Activated CD8-positive, alpha-beta T cell treated with anti-CD3 and anti-CD28 coated beads for 36 hours (primary cell): Measurements from ENCODE around the gene MAS1. TPM values are rescaled to one million over a fixed set of nuclear protein-coding genes. Genes with fewer than 3 reads are reported as not detected.
"Not testable (repeated sequence)": the region's sequence is repeated elsewhere in the genome, so short reads cannot be mapped to it uniquely, and the experiment has no call there.

Experiments used
- ATAC-seq: fragments of 200-7000 bp; cut with Tn5 transposase; one replicate; pipeline ENCODE4 v1.10.0; 2021; ENCODE audit warnings: mild to moderate bottlenecking, moderate library complexity
- CTCF ChIA-PET: fragments of 350-600 bp; sonication (Branson Sonifier 250); formaldehyde crosslinking; loops from one replicate; lab custom pipeline; 2021; ENCODE audit warnings: antibody characterized with exemption; lab: Charles Lee
- POLR2A ChIA-PET: fragments of 350-600 bp; sonication (Branson Sonifier 250); formaldehyde crosslinking; loops from one replicate; lab custom pipeline; 2021; ENCODE audit warnings: antibody characterized with exemption; lab: Charles Lee
- DNase-seq: peaks from one replicate; pipeline ENCODE4 v3.0.0-alpha.2; 2020
- H3K27ac Mint-ChIP-seq: one replicate; pipeline ENCODE4 v1.8.0; 2021; ENCODE audit warnings: mild to moderate bottlenecking, mixed read lengths
- H3K27me3 Mint-ChIP-seq: one replicate; pipeline ENCODE4 v1.8.0; 2021; ENCODE audit warnings: mixed read lengths
- H3K36me3 Mint-ChIP-seq: one replicate; pipeline ENCODE4 v1.8.0; 2021; ENCODE audit warnings: low read depth, mixed read lengths
- H3K4me1 Mint-ChIP-seq: one replicate; pipeline ENCODE4 v1.8.0; 2021; ENCODE audit warnings: low read depth, mixed read lengths
- H3K4me3 Mint-ChIP-seq: one replicate; pipeline ENCODE4 v1.8.0; 2021; ENCODE audit warnings: mild to moderate bottlenecking, moderate library complexity, mixed read lengths
- H3K9me3 Mint-ChIP-seq: one replicate; pipeline ENCODE4 v1.8.0; 2021; ENCODE audit warnings: mixed read lengths
- intact Hi-C: fragments of 100-400 bp; cut with micrococcal nuclease; formaldehyde crosslinking; loops from one replicate; pipeline ENCODE4 v1.10.0; 2022
- total RNA-seq, 2 experiments: library from RNA; stranded (reverse); gene quantifications; one replicate each; pipeline ENCODE4 v1.2.3, GENCODE V29; 2021
- TF ChIP-seq, protein P1 (sequence below): fragments of 200-600 bp; IDR thresholded peaks from one replicate; pipeline ENCODE4 v1.8.0; 2022; ENCODE audit warnings: antibody characterized with exemption, mild to moderate bottlenecking

The MAS1 gene
- total RNA-seq, result not detected

- Mint-ChIP-seq H3K27ac (no peak within 1 kb of the TSS), H3K36me3 (no peaks in the 10 kb centered on the region), H3K27me3 (peaks cover 23% of the 10 kb centered on the region), H3K9me3 (no peaks in the 10 kb centered on the region), H3K4me1 (no peaks in the 10 kb centered on the region), H3K4me3 (no peak within 1 kb of the TSS)
- TF ChIP-seq, protein P1, sequence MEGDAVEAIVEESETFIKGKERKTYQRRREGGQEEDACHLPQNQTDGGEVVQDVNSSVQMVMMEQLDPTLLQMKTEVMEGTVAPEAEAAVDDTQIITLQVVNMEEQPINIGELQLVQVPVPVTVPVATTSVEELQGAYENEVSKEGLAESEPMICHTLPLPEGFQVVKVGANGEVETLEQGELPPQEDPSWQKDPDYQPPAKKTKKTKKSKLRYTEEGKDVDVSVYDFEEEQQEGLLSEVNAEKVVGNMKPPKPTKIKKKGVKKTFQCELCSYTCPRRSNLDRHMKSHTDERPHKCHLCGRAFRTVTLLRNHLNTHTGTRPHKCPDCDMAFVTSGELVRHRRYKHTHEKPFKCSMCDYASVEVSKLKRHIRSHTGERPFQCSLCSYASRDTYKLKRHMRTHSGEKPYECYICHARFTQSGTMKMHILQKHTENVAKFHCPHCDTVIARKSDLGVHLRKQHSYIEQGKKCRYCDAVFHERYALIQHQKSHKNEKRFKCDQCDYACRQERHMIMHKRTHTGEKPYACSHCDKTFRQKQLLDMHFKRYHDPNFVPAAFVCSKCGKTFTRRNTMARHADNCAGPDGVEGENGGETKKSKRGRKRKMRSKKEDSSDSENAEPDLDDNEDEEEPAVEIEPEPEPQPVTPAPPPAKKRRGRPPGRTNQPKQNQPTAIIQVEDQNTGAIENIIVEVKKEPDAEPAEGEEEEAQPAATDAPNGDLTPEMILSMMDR, result no peak
- intact Hi-C loops, result no loop called here
- POLR2A ChIA-PET, result no interaction called here
- CTCF ChIA-PET, result interaction anchor here (1.8 kb wide), 1 partner anchor 39 kb away, joined by 5 read pairs; no protein-coding TSS in a partner anchor
- DNase-seq (no peak), ATAC-seq (no peak)
Observed at GRCh38 chr6:159890792-159891191, at the start of gene MAS1. Gene MAS1 (plus strand): TSS chr6:159890988. CDS start chr6:159906956, 15,968 bp downstream.

GRCh38 chr6:159842035-159842434 lies 48.8 kb upstream of the MAS1 start:
- no peak overlapping the region for H3K4me3 Mint-ChIP-seq
- H3K27me3 Mint-ChIP-seq, result no peaks in the 10 kb centered on the region
- no peak overlapping the region for H3K27ac Mint-ChIP-seq
- ATAC-seq (no peak), DNase-seq (no peak)
- H3K4me1 Mint-ChIP-seq, result peaks cover 8% of the 10 kb centered on the region
- no peaks in the 10 kb centered on the region for H3K9me3 Mint-ChIP-seq
- no peaks in the 10 kb centered on the region for H3K36me3 Mint-ChIP-seq
- TF ChIP-seq, protein P1, result peak; percentile 20
- intact Hi-C loops, result no loop called here
- POLR2A ChIA-PET, result no interaction called here
- CTCF ChIA-PET, result no interaction called here

DNA sequence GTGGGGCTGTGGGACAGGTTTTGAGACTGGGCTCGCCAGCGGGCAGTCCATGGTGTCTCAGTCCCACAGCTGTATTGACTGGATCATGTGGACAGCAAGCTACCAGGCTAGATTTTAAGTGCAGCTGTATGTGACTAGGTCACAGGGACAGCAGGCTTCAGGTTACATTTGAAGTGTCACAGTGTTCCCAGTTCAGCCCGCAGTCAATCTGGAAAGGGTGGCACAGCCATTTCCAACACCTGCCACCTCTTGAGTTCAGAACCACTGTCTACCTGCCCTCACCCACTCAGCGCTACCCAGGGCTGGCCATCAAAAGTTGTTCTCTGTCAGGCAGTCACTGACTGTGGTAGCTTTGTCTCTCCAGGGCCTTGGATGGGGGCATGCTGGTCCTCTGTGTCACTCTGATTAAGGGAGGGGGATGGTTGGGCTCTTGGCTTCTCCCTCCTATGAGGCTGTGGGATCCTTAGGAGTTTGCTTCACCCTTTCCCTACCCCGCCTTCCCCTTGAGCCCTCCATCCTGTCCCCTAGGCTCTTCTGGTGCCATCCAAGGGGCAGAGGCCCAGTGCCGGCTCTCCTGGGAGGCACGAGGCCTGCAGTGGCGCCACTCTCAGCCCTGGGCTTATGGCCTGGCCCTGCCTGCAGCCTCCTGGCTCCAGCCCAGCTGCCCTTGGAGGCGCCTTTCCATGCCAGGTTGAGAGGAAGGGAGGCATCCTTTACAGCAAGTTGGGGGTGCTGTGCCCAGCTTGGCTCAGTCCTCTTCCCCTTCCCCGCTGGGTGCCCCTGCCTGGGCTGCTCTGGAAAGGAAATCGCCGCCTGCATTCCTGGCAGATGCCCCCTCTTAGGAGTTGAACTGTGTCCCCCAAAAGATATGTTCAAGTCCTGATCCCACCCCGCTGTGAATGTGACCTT lies 45.8 kb upstream of the MAS1 start:
- ChIA-PET POLR2A (interaction anchor here (0.6 kb wide), 1 partner anchor 210 kb away, joined by 3 read pairs; no protein-coding TSS in a partner anchor), CTCF (no interaction called here)

DNA sequence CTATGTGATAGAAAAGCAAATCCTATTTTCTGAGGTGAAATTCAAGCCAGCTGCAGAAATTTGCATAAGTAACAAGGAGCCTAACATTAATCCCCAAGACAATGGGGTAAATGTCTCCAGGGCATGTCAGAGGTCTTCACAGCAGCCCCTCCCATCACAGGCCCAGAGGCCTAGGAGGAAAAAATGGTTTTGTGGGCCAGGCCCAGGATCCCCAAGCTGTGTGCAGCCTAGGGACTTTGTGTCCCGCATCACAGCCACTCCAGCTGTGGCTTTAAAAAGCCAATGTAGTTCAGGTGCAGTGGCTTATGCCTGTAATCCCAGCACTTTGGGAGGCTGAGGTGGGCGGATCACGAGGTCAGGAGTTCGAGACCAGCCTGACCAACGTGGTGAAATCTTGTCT lies 42.2 kb upstream of the MAS1 start:
- CTCF ChIA-PET, H3K4me3 Mint-ChIP-seq, DNase-seq, intact Hi-C loops, H3K27ac Mint-ChIP-seq, H3K36me3 Mint-ChIP-seq, POLR2A ChIA-PET, ATAC-seq, H3K27me3 Mint-ChIP-seq, H3K9me3 Mint-ChIP-seq: not testable (repeated sequence)
- H3K4me1 Mint-ChIP-seq, result peaks cover 11% of the 10 kb centered on the region

More for the DNA sequence above, 45.8 kb upstream of the MAS1 start:
- ATAC-seq, result no peak
- Mint-ChIP-seq H3K4me3 (no peak overlapping the region), H3K27me3 (no peaks in the 10 kb centered on the region), H3K36me3 (peaks cover 2% of the 10 kb centered on the region), H3K4me1 (peaks cover 11% of the 10 kb centered on the region), H3K27ac (no peak overlapping the region), H3K9me3 (peaks cover 7% of the 10 kb centered on the region)
- TF ChIP-seq, protein P1, result no peak
- intact Hi-C loops, result no loop called here
- no peak for DNase-seq

DNA sequence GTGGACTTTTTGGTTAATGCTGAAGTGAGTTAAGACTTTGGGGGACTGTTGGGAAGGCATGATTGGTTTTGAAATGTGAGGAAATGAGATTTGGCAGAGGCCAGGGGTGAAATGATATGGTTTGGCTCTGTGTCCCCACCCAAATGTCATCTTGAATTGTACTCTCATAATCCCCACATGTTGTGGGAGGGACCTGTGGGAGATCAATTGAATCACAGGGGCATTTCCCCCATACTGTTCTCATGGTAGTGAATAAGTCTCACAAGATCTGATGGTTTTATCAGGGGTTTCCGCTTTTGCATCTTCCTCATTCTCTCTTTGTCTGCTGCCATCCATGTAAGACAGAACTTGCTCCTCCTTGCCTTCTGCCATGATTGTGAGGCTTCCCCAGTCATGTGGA lies 40.9 kb upstream of the MAS1 start:
- H3K27ac Mint-ChIP-seq, H3K9me3 Mint-ChIP-seq, H3K4me1 Mint-ChIP-seq, DNase-seq, CTCF ChIA-PET, H3K36me3 Mint-ChIP-seq, H3K27me3 Mint-ChIP-seq, intact Hi-C loops, H3K4me3 Mint-ChIP-seq, ATAC-seq, POLR2A ChIA-PET: not testable (repeated sequence)

DNA sequence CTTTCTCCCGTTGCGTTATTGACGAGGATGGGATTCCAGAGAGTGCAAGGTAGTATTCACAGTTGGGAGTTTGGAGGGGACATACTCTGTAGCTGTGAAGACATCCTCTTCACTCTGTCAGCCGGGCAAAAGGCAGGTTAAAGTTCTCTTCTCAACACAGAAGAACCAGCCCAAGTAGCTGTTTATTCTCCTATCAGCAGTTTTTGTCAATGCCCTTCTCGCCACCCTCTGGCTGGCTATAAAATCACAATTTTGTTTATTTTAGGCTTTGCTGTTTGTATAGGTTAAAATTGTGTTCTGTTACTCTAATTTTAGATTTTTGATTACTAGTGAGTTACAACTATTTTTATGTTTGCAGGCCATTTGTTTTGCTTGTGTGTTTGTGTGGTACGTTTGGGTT lies 37.9 kb upstream of the MAS1 start:
- no peaks in the 10 kb centered on the region for H3K27me3 Mint-ChIP-seq
- POLR2A ChIA-PET, result no interaction called here
- no peak overlapping the region for H3K4me3 Mint-ChIP-seq
- TF ChIP-seq, protein P1, result no peak
- H3K9me3 Mint-ChIP-seq, result peaks cover 8% of the 10 kb centered on the region
- H3K4me1 Mint-ChIP-seq, result peaks cover 3% of the 10 kb centered on the region
- intact Hi-C loops, result no loop called here
- H3K27ac Mint-ChIP-seq, result no peak overlapping the region
- DNase-seq, result no peak
- CTCF ChIA-PET, result interaction anchor here (0.7 to 2.1 kb wide), 6 partner anchors 9 to 161 kb away, joined by 3 to 6 read pairs (median 4); partner anchors contain the start of gene MRPL18
- ATAC-seq, result peak; percentile 30
- peaks cover 2% of the 10 kb centered on the region for H3K36me3 Mint-ChIP-seq
